Measurements from ENCODE around the gene PIAS3.

The PIAS3 gene

GRCh38 chr1:145887631-145888030, 28.8 kb upstream of the PIAS3 start:
- no peak overlapping the region for H3K4me3 ChIP-seq (ENCODE audit: low read length)
- DNase-seq (ENCODE audit: low read depth), result peak; percentile 24
- TF ChIP-seq CTCF (IDR thresholded peaks at IDR 0.05; ENCODE audit: insufficient read depth, low read depth, low read length, missing control alignments), result no peak

GRCh38 chr1:145886816-145887215, 27.9 kb upstream of the PIAS3 start:
- TF ChIP-seq CTCF (IDR thresholded peaks at IDR 0.05; ENCODE audit: insufficient read depth, low read depth, low read length, missing control alignments), result no peak
- DNase-seq (ENCODE audit: low read depth), result no peak
- H3K4me3 ChIP-seq (ENCODE audit: low read length), result no peak overlapping the region

- DNase-seq (ENCODE audit: low read depth), result no peak
- peak overlapping the region; percentile 64 for H3K4me3 ChIP-seq (ENCODE audit: low read length)
Measured at GRCh38 chr1:145886390-145886789, 27.5 kb upstream of the PIAS3 start.

GRCh38 chr1:145885738-145886287, 26.9 kb upstream of the PIAS3 start, which contains the start of gene ANKRD35:
TSS of gene ANKRD35 (minus strand) at chr1:145885866. CDS start at chr1:145885758, 108 bp downstream.
- peak within 1 kb of the TSS; percentile 64 for H3K4me3 ChIP-seq (ENCODE audit: low read length)
- peak; percentile 79 for DNase-seq (ENCODE audit: low read depth)
- TF ChIP-seq CTCF (IDR thresholded peaks at IDR 0.05; ENCODE audit: insufficient read depth, low read depth, low read length, missing control alignments), result no peak

More at GRCh38 chr1:145886390-145886789, 27.5 kb upstream of the PIAS3 start:
- no peak for TF ChIP-seq CTCF (IDR thresholded peaks at IDR 0.05; ENCODE audit: insufficient read depth, low read depth, low read length, missing control alignments)

- TF ChIP-seq CTCF (IDR thresholded peaks at IDR 0.05; ENCODE audit: insufficient read depth, low read depth, low read length, missing control alignments), result no peak
- DNase-seq (ENCODE audit: low read depth), result peak; percentile 13
- H3K4me3 ChIP-seq (ENCODE audit: low read length), result peak overlapping the region; percentile 64
Measured at GRCh38 chr1:145884675-145885074, 25.8 kb upstream of the PIAS3 start.

- H3K4me3 ChIP-seq (ENCODE audit: low read length), result no peak overlapping the region
- TF ChIP-seq CTCF (IDR thresholded peaks at IDR 0.05; ENCODE audit: insufficient read depth, low read depth, low read length, missing control alignments), result no peak
- peak; percentile 36 for DNase-seq (ENCODE audit: low read depth)
Measured at GRCh38 chr1:145879775-145880174, 20.9 kb upstream of the PIAS3 start.

- no peak overlapping the region for H3K4me3 ChIP-seq (ENCODE audit: low read length)
- TF ChIP-seq CTCF (IDR thresholded peaks at IDR 0.05; ENCODE audit: insufficient read depth, low read depth, low read length, missing control alignments), result no peak
- DNase-seq (ENCODE audit: low read depth), result peak; percentile 90
Measured at GRCh38 chr1:145878724-145879123, 19.8 kb upstream of the PIAS3 start.
